Activated naive CD8-positive, alpha-beta T cell treated with anti-CD3 and anti-CD28 coated beads, Interleukin-2, amount 10 ng/mL, durations not matched to agents 7 days and 5 days (primary cell): ENCODE results near the gene ENDOV. TPM values are rescaled to one million over a fixed set of nuclear protein-coding genes. Genes with fewer than 3 reads are reported as not detected.

Source experiments
- ATAC-seq: fragments of 150-1000 bp; cut with Tn5 transposase; one replicate; pipeline ENCODE4 v1.10.0; 2021; ENCODE audit warnings: low read depth, moderate library complexity
- POLR2A ChIA-PET: fragments of 350-600 bp; sonication (Branson Sonifier 250); formaldehyde crosslinking; loops from one replicate; lab custom pipeline; 2021; ENCODE audit warnings: antibody characterized with exemption; lab: Charles Lee
- DNase-seq: peaks from one replicate; pipeline ENCODE4 v3.0.0; 2021
- H3K27ac Mint-ChIP-seq: one replicate; pipeline ENCODE4 v1.8.0; 2022; ENCODE audit warnings: mild to moderate bottlenecking, mixed read lengths
- H3K27me3 Mint-ChIP-seq: one replicate; pipeline ENCODE4 v1.8.0; 2022; ENCODE audit warnings: mild to moderate bottlenecking, moderate library complexity, mixed read lengths
- H3K36me3 Mint-ChIP-seq: one replicate; pipeline ENCODE4 v1.8.0; 2021; ENCODE audit warnings: mild to moderate bottlenecking, mixed read lengths
- H3K4me1 Mint-ChIP-seq: one replicate; pipeline ENCODE4 v1.8.0; 2021; ENCODE audit warnings: mixed read lengths
- H3K4me3 Mint-ChIP-seq: one replicate; pipeline ENCODE4 v1.8.0; 2022; ENCODE audit warnings: mild to moderate bottlenecking, moderate library complexity, mixed read lengths
- H3K9me3 Mint-ChIP-seq: one replicate; pipeline ENCODE4 v1.8.0; 2021; ENCODE audit warnings: mixed read lengths
- total RNA-seq, 2 experiments: library from RNA; stranded (reverse); gene quantifications; one replicate each; pipeline ENCODE4 v1.2.3, GENCODE V29; 2021

ENDOV gene
- total RNA-seq, 2 experiments from 2014 or later, result 17.8 to 23.1 TPM

GRCh38 chr17:80424261-80424660 lies 9.3 kb downstream of the ENDOV start:
- POLR2A ChIA-PET, result no interaction called here
- no peak overlapping the region for H3K27ac Mint-ChIP-seq
- H3K4me1 Mint-ChIP-seq, result peaks cover 9% of the 10 kb centered on the region
- no peaks in the 10 kb centered on the region for H3K27me3 Mint-ChIP-seq
- ATAC-seq (no peak), DNase-seq (no peak)
- H3K9me3 Mint-ChIP-seq, result no peaks in the 10 kb centered on the region
- H3K36me3 Mint-ChIP-seq, result no peaks in the 10 kb centered on the region
- H3K4me3 Mint-ChIP-seq, result no peak overlapping the region

GRCh38 chr17:80424878-80425765 lies 10.2 kb downstream of the ENDOV start:
- peaks cover 9% of the 10 kb centered on the region for H3K4me1 Mint-ChIP-seq
- H3K27ac Mint-ChIP-seq, result no peak overlapping the region
- POLR2A ChIA-PET, result no interaction called here
- no peak overlapping the region for H3K4me3 Mint-ChIP-seq
- DNase-seq, result no peak
- no peaks in the 10 kb centered on the region for H3K9me3 Mint-ChIP-seq
- H3K27me3 Mint-ChIP-seq, result no peaks in the 10 kb centered on the region
- no peaks in the 10 kb centered on the region for H3K36me3 Mint-ChIP-seq
- ATAC-seq, result no peak

- POLR2A ChIA-PET, result no interaction called here
- no peaks in the 10 kb centered on the region for H3K27me3 Mint-ChIP-seq
- H3K36me3 Mint-ChIP-seq, result no peaks in the 10 kb centered on the region
- H3K4me1 Mint-ChIP-seq, result peaks cover 9% of the 10 kb centered on the region
- ATAC-seq (no peak), DNase-seq (no peak)
- H3K27ac Mint-ChIP-seq, result no peak overlapping the region
- H3K9me3 Mint-ChIP-seq, result no peaks in the 10 kb centered on the region
- no peak overlapping the region for H3K4me3 Mint-ChIP-seq
Observed at GRCh38 chr17:80425835-80426426, 11.0 kb downstream of the ENDOV start.

GRCh38 chr17:80426671-80427326 lies 11.8 kb downstream of the ENDOV start:
- DNase-seq, result peak; percentile 91
- H3K36me3 Mint-ChIP-seq, result no peaks in the 10 kb centered on the region
- POLR2A ChIA-PET, result interaction anchor here (0.6 kb wide), 1 partner anchor 28 kb away, joined by 4 read pairs; no protein-coding TSS in a partner anchor
- peak; percentile 97 for ATAC-seq
- no peak overlapping the region for H3K27ac Mint-ChIP-seq
- H3K4me3 Mint-ChIP-seq, result no peak overlapping the region
- H3K9me3 Mint-ChIP-seq, result no peaks in the 10 kb centered on the region
- H3K4me1 Mint-ChIP-seq, result peaks cover 9% of the 10 kb centered on the region
- H3K27me3 Mint-ChIP-seq, result no peaks in the 10 kb centered on the region

- Mint-ChIP-seq H3K36me3 (no peaks in the 10 kb centered on the region), H3K27ac (no peak overlapping the region), H3K4me1 (peaks cover 9% of the 10 kb centered on the region), H3K9me3 (no peaks in the 10 kb centered on the region), H3K4me3 (no peak overlapping the region), H3K27me3 (no peaks in the 10 kb centered on the region)
- POLR2A ChIA-PET, result interaction anchor here (0.6 kb wide), 1 partner anchor 27 kb away, joined by 4 read pairs; no protein-coding TSS in a partner anchor
- DNase-seq (no peak), ATAC-seq (no peak)
Observed at GRCh38 chr17:80427366-80428282, 12.7 kb downstream of the ENDOV start.

- Mint-ChIP-seq H3K4me3 (no peak overlapping the region), H3K27ac (no peak overlapping the region), H3K4me1 (peaks cover 9% of the 10 kb centered on the region), H3K36me3 (no peaks in the 10 kb centered on the region), H3K27me3 (no peaks in the 10 kb centered on the region), H3K9me3 (no peaks in the 10 kb centered on the region)
- POLR2A ChIA-PET, result no interaction called here
- DNase-seq (no peak), ATAC-seq (no peak)
Observed at GRCh38 chr17:80428363-80428762, 13.4 kb downstream of the ENDOV start.

- Mint-ChIP-seq H3K4me1 (peaks cover 9% of the 10 kb centered on the region), H3K36me3 (no peaks in the 10 kb centered on the region), H3K27me3 (no peaks in the 10 kb centered on the region), H3K4me3 (no peak overlapping the region), H3K27ac (no peak overlapping the region), H3K9me3 (no peaks in the 10 kb centered on the region)
- DNase-seq (no peak), ATAC-seq (no peak)
- POLR2A ChIA-PET, result no interaction called here
Observed at GRCh38 chr17:80428796-80429195, 13.8 kb downstream of the ENDOV start.

- DNase-seq (no peak), ATAC-seq (no peak)
- no peak overlapping the region for H3K4me3 Mint-ChIP-seq
- H3K36me3 Mint-ChIP-seq, result no peaks in the 10 kb centered on the region
- H3K27me3 Mint-ChIP-seq, result no peaks in the 10 kb centered on the region
- H3K9me3 Mint-ChIP-seq, result no peaks in the 10 kb centered on the region
- H3K27ac Mint-ChIP-seq, result no peak overlapping the region
- H3K4me1 Mint-ChIP-seq, result peaks cover 6% of the 10 kb centered on the region
- POLR2A ChIA-PET, result no interaction called here
Observed at GRCh38 chr17:80429356-80430275, 14.6 kb downstream of the ENDOV start.

- Mint-ChIP-seq H3K36me3 (no peaks in the 10 kb centered on the region), H3K4me1 (peaks cover 6% of the 10 kb centered on the region), H3K4me3 (no peak overlapping the region), H3K9me3 (no peaks in the 10 kb centered on the region), H3K27me3 (no peaks in the 10 kb centered on the region), H3K27ac (no peak overlapping the region)
- DNase-seq (no peak), ATAC-seq (no peak)
- POLR2A ChIA-PET, result no interaction called here
Observed at GRCh38 chr17:80430446-80431245, 15.7 kb downstream of the ENDOV start.

GRCh38 chr17:80431246-80432195 lies 16.6 kb downstream of the ENDOV start:
- Mint-ChIP-seq H3K4me1 (peaks cover 4% of the 10 kb centered on the region), H3K36me3 (no peaks in the 10 kb centered on the region), H3K27me3 (no peaks in the 10 kb centered on the region), H3K4me3 (no peak overlapping the region), H3K27ac (no peak overlapping the region), H3K9me3 (no peaks in the 10 kb centered on the region)
- DNase-seq (no peak), ATAC-seq (no peak)
- POLR2A ChIA-PET, result no interaction called here
